Activated CD8-positive, alpha-beta memory T cell treated with anti-CD3 and anti-CD28 coated beads, Interleukin-2, amount 50 U/mL, for 4 hours (primary cell): ENCODE measurements around the gene KRT6A.
"Not testable (repeated sequence)": the region's sequence is repeated elsewhere in the genome, so short reads cannot be mapped to it uniquely, and the experiment has no call there.

Experiments
- DNase-seq: peaks from one replicate; pipeline ENCODE4 v3.0.0-alpha.2; 2020

Gene KRT6A

GRCh38 chr12:52524241-52524897 is 31.3 kb upstream of the KRT6A start:
- no peak for DNase-seq

GRCh38 chr12:52523824-52524223 is 30.8 kb upstream of the KRT6A start:
- DNase-seq, result no peak

DNA sequence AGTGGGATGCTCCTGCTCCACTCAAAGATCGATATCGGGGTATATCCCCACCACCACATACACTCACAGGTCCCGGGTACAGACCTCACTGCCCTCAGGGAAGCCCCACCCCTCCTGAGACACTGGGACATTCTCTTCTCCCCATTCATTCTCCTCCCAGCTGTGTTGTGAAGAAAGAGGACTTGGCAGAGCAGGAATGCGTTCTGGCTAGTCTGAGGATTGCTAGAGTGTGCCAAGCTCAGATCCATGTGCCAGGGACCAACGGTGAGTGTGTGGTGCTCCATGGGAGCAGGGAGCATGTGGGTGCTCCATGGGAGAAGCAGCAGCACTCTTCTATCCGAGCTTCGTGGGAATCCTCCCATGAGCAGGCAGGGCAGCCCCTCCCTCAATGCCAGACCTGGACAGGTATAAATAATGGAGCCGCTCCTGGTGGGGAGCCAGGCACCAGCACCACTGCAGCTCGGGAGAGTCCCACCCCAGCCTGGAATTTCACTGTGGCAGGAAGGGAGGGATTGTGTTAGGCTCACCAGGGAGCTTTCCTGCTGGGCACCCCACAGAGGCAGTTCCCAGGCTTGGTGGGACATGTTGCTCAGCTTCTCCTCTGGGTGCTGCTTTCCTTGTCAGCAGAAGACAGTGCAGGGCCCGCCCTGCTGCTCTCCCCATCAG is 29.4 kb upstream of the KRT6A start:
- no peak for DNase-seq

GRCh38 chr12:52521568-52522266 is 28.7 kb upstream of the KRT6A start:
- DNase-seq, result no peak

- DNase-seq, result no peak
Measured at GRCh38 chr12:52521175-52521567, 28.1 kb upstream of the KRT6A start.

DNA sequence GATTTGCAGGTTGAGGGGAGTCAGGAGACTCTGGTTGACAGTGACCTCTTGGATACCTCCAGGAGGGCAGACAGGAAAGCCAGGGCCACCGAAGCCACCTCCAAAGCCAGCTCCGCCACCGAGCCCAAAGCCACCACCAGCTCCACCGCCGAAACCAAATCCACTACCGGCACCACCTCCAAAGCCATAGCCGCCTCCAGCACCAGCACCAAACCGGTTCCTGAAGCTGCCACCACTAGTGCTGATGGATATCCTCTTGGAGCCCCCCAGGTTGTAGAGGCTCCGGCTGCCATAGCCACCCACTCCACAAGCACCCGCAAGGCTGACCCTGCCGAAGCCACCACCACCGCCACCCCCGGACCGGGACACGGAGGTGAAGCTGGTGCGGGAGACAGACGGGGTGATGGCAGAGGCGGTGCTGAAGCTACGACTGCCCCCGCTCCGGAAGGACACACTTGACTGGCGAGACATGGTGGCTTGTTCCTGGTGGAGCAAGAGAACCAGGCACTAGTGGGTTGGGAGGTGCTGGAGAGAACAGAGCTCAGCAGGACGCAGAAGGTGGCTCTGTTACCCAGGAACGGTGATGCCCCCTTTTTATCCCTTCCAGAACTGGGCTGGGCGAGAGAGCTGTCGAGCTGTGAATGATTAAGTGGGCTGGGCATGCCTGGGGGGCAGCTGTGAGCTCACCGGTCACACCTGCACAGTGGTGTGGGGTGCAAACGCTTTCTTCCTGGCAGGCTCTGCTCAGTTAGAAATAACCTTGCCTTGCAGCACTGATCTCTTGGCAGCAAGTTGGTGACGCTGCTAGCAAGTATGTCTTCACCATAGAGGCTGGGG is 27.0 kb upstream of the KRT6A start, which contains the start of gene KRT5:
Gene KRT5 (minus strand): TSS at position 569 of the 837 bp plus-strand sequence. CDS start 98 bp downstream, at position 471.
- DNase-seq, result no peak

GRCh38 chr12:52519387-52519703 is 26.3 kb upstream of the KRT6A start:
- no peak for DNase-seq

DNA sequence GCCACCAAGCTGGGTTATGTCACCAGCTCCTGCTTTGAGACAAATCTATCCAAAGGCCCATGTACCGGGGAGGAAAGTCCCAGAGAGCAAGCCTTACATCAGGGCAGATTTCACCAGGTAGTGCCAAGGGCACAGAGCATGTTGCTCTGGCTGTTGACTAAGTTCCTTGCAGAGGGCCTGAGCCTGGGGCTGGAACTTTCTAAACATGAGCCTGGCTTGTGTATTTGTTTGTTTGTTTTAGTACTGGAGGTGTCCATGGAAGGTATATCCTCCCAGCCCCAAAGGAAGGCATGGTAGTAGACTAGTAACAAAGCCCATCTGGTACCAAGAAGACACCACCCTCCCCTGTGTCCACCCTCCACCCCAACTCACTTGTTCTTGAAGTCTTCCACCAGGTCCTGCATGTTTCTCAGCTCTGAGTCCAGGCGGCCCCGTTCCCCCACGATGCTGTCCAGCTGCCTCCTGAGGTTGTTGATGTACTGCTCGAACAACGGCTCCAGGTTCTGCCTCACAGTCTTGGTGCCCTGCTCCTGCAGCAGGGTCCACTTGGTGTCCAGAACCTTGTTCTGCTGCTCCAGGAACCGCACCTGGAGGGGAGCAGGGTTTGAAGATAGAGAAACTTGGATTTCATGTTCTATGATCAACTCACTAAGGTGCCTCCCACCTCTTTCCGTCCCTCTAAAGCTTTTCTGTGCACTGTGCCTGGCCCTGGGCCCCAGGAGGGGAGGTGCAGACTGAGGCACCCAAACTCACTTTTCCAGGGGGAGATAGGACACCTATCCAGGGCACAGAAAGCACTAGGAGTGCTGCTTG is 25.7 kb upstream of the KRT6A start:
- DNase-seq, result no peak

DNA sequence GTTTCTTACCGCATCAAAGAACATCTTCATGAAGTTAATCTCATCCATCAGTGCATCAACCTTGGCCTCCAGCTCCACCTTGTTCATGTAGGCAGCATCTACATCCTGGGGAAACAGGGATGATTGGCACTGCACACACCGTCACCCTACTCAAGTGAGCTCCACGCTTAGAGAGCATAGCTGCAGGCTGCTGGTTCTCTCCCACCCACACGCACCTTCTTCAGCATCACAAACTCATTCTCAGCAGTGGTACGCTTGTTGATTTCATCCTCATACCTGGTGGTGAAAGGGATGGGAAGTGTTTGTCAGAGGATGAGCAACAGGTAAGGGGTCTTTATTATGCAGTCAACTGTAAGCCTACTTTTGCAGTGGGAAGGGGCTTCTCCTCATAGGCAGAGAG is 24.8 kb upstream of the KRT6A start:
- no peak for DNase-seq

DNA sequence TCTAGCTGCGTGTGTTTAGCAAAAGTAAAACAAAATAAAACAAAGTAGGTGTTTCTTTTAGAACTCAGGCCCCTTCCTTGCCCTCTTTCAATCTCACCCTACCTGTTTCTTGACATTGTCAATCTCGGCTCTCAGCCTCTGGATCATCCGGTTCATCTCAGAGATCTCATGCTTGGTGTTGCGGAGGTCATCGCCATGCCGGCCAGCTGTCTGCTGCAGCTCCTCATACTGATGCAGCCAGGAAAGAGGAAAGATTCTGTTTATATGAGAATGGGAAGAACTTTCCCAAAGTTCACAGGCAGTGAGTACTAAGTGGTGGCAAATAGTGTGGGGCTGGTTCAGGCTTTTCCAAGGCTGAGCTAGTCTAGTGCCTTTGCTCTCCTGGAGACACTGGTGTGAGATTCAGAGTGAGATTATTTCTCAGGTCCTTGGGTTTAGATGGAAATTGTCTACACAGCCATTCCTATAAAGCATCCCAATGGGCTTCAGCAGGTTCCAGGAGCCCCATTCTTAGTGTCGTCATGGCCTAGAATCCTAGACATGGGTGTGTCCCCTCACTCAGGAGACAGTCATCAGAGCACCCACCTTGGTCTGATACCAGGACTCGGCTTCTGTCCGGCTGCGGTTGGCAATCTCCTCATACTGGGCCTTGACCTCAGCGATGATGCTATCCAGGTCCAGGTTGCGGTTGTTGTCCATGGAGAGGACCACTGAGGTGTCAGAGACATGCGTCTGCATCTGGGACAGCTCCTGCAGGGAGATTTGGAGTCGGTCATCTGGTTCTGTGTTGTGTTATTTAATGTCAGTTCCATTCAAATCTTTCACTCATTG is 24.2 kb upstream of the KRT6A start:
- no peak for DNase-seq

DNA sequence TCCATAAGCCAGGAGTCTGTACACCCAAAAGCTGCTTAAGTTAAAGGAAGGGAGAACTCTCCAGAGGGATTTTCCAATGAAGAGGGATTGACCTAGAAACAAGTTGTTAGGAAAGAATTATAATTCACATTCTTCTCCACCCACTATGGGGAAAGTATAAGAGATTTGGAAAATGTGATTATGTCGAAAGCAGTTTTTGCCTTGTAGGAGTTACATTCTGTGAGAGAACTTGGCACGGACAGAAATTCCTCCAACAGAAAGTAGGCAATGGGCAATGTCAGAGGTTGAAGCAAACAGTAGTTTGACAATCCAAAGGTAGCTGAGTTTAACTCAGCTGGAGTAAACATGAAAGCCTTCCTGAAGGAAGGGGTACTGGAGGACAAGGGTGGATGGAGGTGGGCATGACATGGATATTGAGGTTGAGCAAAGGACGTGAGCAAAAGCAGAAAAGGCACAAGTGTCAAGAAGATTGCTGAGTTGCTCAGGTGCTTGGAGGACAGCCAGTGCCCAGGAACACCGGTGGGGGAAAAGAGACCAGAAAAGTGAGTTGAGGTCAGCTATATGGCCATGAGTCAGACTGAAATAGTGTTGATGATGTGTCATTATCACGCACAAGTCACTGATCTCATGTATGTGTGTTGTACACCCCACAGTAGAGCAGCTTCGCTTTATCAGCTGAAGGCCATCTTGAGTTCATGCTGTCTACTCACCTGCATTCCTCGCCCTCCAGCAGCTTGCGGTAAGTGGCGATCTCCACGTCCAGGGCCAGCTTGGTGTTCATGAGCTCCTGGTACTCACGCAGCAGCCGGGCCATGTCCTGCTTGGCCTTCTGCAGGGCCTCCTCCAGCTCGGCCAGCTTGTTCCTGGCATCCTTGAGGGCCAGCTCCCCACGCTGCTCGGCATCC is 23.1 kb upstream of the KRT6A start:
- DNase-seq, result no peak

GRCh38 chr12:52515319-52515646 is 22.2 kb upstream of the KRT6A start:
- no peak for DNase-seq

DNA sequence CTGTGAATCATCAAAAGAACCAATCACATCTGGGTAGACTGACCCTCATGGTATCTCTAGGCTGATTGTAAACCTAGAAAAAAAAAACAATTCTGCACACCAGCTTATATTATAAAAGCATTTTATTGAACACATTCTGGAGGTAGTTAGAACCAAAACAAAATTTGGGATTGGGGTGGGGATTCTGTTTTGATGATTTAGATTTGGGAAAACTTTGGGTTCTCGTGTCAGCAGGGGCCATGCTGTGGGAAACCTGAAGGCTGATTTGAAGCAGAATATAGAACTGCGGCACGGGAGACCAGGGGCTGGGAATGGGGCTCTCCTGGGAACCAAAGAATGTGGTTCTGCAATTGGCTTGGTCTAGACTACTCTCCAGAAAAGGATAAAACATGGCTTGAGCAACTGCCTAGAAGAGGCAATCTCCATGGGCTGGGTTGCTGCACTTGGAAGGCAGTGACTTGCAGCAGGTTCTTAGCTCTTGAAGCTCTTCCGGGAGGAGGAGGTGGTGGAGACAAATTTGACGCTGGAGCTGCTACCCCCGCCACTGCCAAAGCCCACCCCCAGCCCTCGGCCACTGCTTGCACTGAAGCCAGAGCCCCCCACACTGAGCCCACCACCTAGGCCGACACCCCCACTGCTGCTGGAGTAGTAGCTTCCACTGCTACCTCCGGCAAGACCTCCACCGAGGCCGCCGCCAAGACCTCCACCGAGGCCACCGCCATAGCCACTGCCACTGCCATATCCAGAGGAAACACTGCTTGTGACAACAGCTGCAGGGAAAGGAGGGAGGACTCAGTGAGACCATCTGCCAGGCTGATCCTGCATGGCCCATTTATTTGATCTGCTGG is 21.6 kb upstream of the KRT6A start:
- no peak for DNase-seq

DNA sequence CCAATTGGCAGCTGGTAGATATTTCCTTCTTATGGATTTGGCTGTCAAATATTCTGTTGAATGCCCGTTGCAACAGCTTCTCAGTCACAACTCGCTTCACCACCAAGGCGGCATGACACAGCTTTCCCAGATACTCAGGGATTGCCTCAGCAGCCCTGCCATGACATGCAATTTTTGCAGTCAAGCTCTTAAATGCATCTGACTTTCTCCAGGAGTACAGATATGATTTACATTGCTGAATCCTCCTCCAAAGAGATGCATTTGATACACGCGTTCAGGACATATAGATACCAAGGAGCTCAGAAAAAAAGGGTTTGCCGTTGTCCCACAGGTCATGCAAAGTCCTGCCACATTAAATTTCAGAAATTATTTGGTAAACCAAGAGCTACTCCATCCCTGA is 20.7 kb upstream of the KRT6A start:
- DNase-seq, result no peak

DNA sequence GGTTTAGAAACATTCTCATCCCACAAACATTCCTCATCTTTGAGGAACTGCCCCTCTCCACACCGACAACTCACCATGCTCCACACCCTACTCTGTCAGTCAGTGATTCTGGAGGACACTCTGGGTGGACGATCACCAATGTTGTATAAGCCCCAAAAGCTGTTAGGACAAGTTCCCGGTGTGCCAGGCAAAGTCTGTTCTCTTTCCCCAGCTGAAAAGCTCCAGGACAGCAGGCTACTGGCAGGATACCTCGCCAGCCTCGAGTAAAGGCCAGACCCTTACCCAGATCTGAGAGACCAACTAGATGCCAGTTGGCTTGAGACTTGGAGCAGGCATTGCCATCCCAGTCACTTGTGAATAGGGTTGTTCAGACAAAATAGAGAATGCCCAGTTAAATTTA is 15.2 kb upstream of the KRT6A start:
- DNase-seq, result no peak

GRCh38 chr12:52506858-52507715 is 14.0 kb upstream of the KRT6A start:
- no peak for DNase-seq

DNA sequence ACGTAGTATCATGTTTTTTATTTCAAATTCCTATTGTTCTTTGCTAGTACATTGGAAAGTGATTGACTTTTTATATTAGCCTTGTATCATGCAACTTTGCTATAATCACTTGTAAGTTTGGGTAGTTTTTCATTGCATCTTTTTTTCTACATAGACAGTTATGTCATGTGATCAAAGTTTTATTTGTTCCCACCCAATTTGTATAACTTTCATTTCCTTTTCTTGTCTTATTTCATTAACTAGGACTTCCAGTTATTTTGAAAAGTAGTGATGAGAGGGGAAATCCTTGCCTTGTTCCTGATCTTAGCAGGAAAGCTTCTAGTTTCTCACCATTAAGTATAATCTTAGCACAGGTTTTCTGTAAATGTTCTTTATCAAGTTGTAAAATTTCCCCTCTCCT is 9.8 kb upstream of the KRT6A start:
- no peak for DNase-seq

DNA sequence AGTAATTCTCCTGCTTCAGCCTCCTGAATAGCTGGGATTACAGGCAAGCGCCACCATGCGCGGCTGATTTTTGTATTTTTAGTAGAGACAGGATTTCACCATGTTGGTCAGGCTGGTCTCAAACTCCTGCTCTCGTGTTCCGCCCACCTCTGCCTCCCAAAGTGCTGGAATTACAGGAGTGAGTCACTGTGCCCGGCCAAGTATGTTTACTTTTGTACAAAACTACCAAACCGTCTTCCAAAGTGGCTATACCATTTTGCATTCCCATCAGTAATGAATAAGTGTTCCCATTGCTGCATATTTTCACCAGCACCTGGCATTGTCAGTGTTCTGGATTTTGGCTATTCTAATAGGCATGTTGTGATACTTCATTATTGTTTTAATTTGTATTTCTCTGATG is 8.4 kb upstream of the KRT6A start:
- DNase-seq, result no peak

GRCh38 chr12:52500574-52500973 is 7.5 kb upstream of the KRT6A start:
- not testable (repeated sequence) for DNase-seq
